ENCODE results near the gene ART1. TPM values are rescaled to one million over a fixed set of nuclear protein-coding genes. Genes with fewer than 3 reads are reported as not detected.
"Not testable (repeated sequence)": the region's sequence is repeated elsewhere in the genome, so short reads cannot be mapped to it uniquely, and the experiment has no call there.

The ART1 gene
- total RNA-seq, 1 experiment from 2014 or later: not detected

- no peak overlapping the region for H3K27ac ChIP-seq (ENCODE audit: low read length)
- no peak for TF ChIP-seq CTCF (conservative IDR thresholded peaks at IDR 0.05; ENCODE audit: low read depth, low read length)
- no peak for TF ChIP-seq EZH2phosphoT487 (IDR thresholded peaks at IDR 0.05; ENCODE audit: borderline replicate concordance, low read length)
- TF ChIP-seq EZH2 (IDR thresholded peaks at IDR 0.05; ENCODE audit: low read length, unreplicated experiment): no peak
- intact Hi-C loops (cut with micrococcal nuclease): no loop called here
- H4K20me1 ChIP-seq (ENCODE audit: low read length): no peaks in the 10 kb centered on the region
- ATAC-seq (no peak), DNase-seq (no peak)
- no peaks in the 10 kb centered on the region for H3F3A ChIP-seq (ENCODE audit: low read length, unreplicated experiment)
- no peak overlapping the region for H3K4me3 ChIP-seq (ENCODE audit: low read length)
- H3K9ac ChIP-seq (ENCODE audit: low read length): no peak overlapping the region
- H3K9me3 ChIP-seq (ENCODE audit: low read length): no peaks in the 10 kb centered on the region
- H3K4me1 ChIP-seq (ENCODE audit: insufficient read depth, low read length): peaks cover 12% of the 10 kb centered on the region
- H3K4me2 ChIP-seq (ENCODE audit: low read length): no peak overlapping the region
- POLR2A ChIA-PET (ENCODE audit: unreplicated experiment): no interaction called here
- H3K27me3 ChIP-seq (ENCODE audit: low read length): peaks cover 13% of the 10 kb centered on the region; the same call in 1 of the 2 replicates
- CTCF ChIA-PET: no interaction called here
- BruUV-seq (replicated peaks): no TSS peak
- H3K79me2 ChIP-seq (ENCODE audit: low read length): no peaks in the 10 kb centered on the region
- no peaks in the 10 kb centered on the region for H3K36me3 ChIP-seq (ENCODE audit: low read depth, low read length)
- no peak overlapping the region for H2AFZ ChIP-seq (ENCODE audit: low read length)
- no peaks in the 10 kb centered on the region for H3K9me2 ChIP-seq (replicated peaks; ENCODE audit: low read length)
Observed at GRCh38 chr11:3645552-3645951, 624 bp downstream of the ART1 start.

DNA sequence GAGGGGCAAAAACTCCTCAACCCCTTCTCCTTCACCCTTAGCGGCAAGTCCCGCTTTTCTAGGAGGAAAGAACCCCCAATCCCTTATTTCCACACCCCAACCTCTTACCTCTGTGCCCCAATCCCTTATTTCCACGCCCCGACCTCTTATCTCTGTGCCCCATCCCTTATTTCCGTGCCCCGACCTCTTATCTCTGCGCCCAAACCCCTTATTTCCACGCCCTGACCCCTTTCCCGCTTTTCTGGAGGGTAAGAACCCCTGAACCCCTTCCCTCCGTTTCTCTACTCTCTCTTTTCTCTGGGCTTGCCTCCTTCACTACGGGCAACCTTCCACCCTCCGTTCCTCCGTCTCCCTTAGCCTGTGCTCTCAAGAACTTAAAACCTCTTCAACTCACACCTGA is 3.9 kb downstream of the ART1 start:
- ATAC-seq; intact Hi-C loops (cut with micrococcal nuclease); BruUV-seq (replicated peaks); DNase-seq; H2AFZ ChIP-seq (ENCODE audit: low read length); POLR2A ChIA-PET (ENCODE audit: unreplicated experiment); H3K9me3 ChIP-seq (ENCODE audit: low read length); CTCF ChIA-PET; H3K27ac ChIP-seq (ENCODE audit: low read length); H4K20me1 ChIP-seq (ENCODE audit: low read length); H3K4me1 ChIP-seq (ENCODE audit: insufficient read depth, low read length); H3K4me3 ChIP-seq (ENCODE audit: low read length); H3K79me2 ChIP-seq (ENCODE audit: low read length); H3K36me3 ChIP-seq (ENCODE audit: low read depth, low read length); H3K4me2 ChIP-seq (ENCODE audit: low read length); H3K9me2 ChIP-seq (replicated peaks; ENCODE audit: low read length); H3K9ac ChIP-seq (ENCODE audit: low read length); H3F3A ChIP-seq (ENCODE audit: low read length, unreplicated experiment): not testable (repeated sequence)
- H3K27me3 ChIP-seq (ENCODE audit: low read length): peaks cover 13% of the 10 kb centered on the region; the same call in 1 of the 2 replicates

GRCh38 chr11:3649374-3649773 is 4.4 kb downstream of the ART1 start:
- H3K79me2 ChIP-seq (ENCODE audit: low read length); H4K20me1 ChIP-seq (ENCODE audit: low read length); H2AFZ ChIP-seq (ENCODE audit: low read length); H3F3A ChIP-seq (ENCODE audit: low read length, unreplicated experiment); H3K9me3 ChIP-seq (ENCODE audit: low read length); POLR2A ChIA-PET (ENCODE audit: unreplicated experiment); H3K9me2 ChIP-seq (replicated peaks; ENCODE audit: low read length); BruUV-seq (replicated peaks); H3K4me3 ChIP-seq (ENCODE audit: low read length); H3K9ac ChIP-seq (ENCODE audit: low read length); H3K4me1 ChIP-seq (ENCODE audit: insufficient read depth, low read length); CTCF ChIA-PET; H3K36me3 ChIP-seq (ENCODE audit: low read depth, low read length); H3K27ac ChIP-seq (ENCODE audit: low read length); ATAC-seq; DNase-seq; H3K4me2 ChIP-seq (ENCODE audit: low read length); intact Hi-C loops (cut with micrococcal nuclease): not testable (repeated sequence)
- peaks cover 13% of the 10 kb centered on the region; the same call in 1 of the 2 replicates for H3K27me3 ChIP-seq (ENCODE audit: low read length)

DNA sequence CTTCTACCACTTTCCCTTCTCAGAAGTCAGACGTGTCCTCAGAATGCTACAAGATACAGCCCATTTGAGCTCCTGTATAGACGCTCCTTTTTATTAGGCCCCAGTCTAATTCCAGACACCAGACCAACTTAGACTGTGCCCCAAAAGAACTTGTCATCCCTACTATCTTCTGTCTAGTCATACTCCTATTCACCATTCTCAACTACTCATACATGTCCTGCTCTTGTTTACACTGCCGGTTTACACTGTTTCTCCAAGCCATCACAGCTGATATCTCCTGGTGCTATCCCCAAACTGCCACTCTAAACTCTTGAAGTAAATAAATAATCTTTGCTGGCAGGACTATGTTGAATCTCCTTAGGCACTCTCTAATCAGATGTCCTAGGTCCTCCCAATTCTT is 7.6 kb downstream of the ART1 start:
- POLR2A ChIA-PET (ENCODE audit: unreplicated experiment); H3K9ac ChIP-seq (ENCODE audit: low read length); H3K79me2 ChIP-seq (ENCODE audit: low read length); ATAC-seq; BruUV-seq (replicated peaks); H3K27ac ChIP-seq (ENCODE audit: low read length); H3K9me3 ChIP-seq (ENCODE audit: low read length); H3K4me2 ChIP-seq (ENCODE audit: low read length); H3K4me3 ChIP-seq (ENCODE audit: low read length); DNase-seq; CTCF ChIA-PET; H4K20me1 ChIP-seq (ENCODE audit: low read length); H3K36me3 ChIP-seq (ENCODE audit: low read depth, low read length); H2AFZ ChIP-seq (ENCODE audit: low read length); H3K4me1 ChIP-seq (ENCODE audit: insufficient read depth, low read length); intact Hi-C loops (cut with micrococcal nuclease); H3F3A ChIP-seq (ENCODE audit: low read length, unreplicated experiment); H3K9me2 ChIP-seq (replicated peaks; ENCODE audit: low read length): not testable (repeated sequence)
- peaks cover 13% of the 10 kb centered on the region; the same call in 1 of the 2 replicates for H3K27me3 ChIP-seq (ENCODE audit: low read length)

Data from PC-3 (cell line).